HG02588 (cell line): ENCODE measurements around the gene TRAF3IP1.

ENCODE experiments used
- ATAC-seq: cut with Tn5 transposase; IDR thresholded peaks from one replicate; pipeline ENCODE4 v1.9.1; 2021; ENCODE audit warnings: mild to moderate bottlenecking, moderate library complexity; ENCODE audit not compliant: unreplicated experiment

Gene TRAF3IP1

DNA sequence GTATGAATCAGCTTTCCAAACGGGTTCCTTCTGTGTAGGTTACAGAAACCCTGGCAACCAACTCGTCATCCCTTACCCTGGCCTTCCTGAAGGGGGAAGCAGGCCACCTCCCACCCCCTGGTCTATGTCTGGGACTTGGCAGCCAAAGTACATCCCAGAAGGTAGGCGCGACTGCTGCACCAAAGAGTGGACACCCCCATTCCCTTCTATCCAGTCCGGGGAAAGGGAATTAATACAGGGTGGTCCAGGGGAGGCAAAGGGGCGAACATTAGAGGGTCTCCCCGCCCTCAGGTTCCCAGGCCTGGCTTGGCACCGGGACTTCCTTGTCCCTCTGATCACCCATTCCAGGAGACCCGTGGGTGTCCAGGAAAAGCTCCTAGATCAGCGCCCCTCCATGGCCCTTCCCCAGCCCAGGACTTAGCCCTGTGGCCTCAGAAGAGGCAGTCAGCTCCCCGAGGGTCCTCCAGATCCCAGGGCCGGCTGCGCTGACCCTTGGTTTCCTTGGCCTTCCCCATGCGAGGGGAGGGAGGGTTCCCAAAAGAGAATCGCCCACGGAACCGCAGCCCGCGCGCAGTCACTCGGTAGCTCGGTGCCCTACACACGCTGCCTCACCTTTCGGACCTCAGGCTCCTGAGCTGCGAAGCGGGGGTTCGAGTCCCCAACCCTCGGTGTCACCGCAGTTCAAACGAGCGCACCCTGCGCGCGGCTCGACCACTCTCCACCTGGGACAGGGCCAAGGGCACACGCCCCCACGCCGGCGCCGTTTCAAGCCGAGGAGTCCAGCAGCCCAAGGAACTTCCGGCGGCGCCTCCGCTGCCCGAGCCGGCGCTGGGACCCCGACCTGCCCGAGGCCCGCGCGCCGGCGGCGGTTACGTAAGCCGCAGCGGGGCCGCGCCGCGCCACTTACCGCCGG, 32.3 kb upstream of the TRAF3IP1 start, which contains the start of gene PER2:
PER2 (minus strand) TSS at position 874 of the 913 bp plus-strand sequence. CDS start 10,674 bp downstream, outside the sequence.
- peak; percentile 39 for ATAC-seq

DNA sequence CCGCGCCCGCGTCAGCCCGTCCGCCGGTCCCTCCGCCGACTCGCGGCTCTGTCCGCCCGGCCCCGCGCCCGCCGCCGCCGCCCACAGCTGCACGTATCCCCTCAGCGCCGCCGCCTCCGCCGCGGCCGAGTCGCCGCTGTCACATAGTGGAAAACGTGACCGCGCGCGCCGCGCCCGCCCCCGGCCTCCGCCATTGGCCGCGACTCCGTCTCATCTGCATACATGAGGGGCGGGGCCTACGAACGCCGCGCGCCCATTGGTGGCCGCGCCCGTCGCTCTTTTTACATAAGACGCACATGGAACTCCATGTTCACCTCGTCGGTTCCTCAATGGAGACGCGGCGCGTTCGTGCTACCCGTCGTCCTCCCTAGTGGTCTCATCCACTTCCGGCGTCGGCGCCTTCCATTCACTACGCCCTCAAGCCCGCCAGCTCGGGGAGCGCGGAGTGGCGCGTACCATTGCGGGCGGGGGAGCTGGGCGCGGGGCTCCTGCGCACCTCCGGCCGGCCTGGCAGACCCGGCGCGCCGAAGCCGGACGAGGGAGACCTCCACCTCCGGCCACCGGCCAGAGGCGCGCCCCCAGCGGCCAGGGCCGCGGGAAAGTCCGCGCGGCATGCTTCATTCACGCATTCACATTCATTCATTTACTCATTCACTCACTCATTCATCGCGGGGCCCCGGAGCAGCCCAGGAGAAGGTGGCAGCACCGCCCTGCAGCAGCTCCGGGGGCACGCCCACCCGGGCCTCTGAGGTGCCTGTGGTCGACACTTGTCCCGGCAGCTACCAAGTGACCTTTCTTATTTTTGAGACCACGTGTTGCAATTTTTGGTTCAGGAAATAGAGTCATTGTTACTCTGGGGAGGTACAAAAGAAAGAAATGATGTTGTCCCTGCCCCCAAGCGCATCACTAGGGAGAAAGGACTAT, 31.4 kb upstream of the TRAF3IP1 start:
- ATAC-seq = peak; percentile 90

DNA sequence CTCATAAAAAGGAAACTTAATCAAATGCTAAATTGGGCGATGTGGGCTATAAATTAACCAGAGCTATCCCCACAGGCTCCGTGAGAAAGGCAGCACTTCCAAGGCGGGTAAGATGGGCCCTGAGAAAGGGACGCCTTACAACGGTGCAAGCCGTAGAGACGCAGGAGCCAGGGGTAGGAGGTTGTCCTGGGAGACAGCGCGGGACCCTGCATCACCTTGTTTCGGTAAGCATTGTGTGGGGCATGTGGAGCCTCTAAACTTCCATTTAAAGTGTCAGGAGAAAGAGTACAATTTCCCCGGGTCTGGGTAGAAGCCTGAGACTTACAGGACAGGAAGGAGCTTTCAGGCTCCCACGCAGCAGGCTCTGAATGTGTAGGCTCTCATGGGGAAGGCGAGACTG, 30.7 kb upstream of the TRAF3IP1 start:
- ATAC-seq = no peak

DNA sequence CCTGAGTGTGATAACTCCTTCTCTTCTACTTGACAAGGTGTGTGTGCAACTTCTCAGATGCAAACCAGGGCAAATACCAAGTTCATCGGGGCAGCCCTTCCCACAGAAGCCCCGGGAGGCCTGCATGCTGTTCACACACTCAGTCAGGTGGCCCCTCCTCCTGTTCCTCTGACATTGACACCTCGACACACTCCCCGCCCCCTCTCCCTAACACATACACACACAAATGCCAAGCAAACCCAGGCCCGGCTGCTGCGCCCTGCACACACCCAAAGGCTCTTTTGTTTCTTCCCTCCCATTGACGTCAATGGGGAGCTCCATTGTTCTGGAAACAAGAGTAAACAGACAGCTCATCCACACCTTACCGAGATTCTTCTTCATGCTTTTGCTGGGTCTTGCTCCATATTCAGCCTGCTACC, 30.2 kb upstream of the TRAF3IP1 start:
- ATAC-seq = no peak

DNA sequence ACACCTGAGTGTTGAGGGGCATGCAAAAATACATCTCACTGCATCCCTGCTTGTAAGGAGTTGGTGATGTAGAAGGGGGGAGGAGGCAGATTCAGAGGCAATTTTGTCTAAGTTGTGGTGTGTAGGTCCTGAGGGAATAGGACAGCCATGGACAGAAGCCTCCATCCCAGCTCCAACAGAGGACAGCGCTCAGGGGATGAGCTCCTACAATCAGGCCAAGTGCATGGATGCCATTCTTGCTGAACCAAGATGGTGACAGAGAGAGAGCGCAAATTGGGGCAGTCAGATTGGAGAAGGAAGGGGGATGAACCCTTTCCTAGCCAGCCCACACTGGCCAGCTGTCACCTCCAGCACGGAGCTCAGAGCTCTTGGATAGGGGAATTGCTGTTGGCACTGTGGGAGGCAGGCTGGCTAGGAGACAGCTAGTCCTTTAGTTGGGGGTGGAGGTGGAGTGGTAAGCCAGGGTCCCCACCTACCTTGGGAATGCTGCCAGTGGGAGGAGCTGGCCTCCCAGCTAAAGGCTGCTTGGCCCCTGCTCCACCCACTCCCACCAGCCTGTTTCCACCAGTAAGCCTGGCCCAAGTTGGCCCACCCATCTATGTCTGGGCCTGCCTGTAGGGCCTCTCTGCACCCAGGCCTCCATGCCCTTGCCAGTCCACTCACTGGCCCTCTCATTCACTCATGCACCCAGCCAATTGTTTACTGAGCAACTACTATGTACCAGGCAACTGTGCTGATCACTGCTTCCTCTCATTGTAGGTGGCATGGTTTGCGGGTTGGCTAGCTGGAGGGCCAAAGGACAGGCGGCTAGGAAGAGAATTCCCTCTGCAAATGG, 29.4 kb upstream of the TRAF3IP1 start:
- no peak for ATAC-seq

DNA sequence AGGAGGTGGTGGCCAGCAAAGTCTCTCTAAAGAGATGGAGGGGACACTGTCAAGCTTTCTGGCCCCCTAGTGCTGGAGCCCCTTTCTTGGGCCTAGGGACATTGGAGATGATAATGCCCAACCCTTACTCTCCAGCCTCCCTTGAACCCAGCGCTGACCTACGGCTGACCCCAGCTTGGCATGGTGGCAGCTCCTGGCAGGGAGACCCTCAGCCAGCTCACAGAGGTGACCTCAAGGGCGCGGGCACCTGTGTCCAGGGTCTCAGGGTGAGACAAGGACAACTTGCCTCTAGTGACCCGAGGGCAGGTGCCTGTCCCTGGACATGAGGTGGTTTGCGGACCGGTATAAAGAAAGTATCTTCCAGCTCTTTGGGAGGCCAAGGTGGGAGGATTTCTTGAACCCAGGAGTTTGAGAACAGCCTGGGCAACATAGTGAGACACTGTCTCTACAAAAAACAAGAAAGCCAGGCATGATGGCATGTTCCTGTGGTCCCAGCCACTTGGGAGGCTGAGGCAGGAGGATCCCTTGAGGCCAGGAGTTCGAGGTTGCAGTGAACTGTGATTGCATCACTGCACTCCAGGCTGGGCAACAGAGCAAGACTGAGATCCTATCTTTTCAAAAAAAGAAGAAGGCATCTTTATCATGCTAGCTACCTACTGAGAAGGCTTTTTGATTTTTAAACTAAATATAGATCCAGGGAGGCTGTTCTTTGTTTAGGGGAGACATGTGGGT, 28.6 kb upstream of the TRAF3IP1 start:
- no peak for ATAC-seq

DNA sequence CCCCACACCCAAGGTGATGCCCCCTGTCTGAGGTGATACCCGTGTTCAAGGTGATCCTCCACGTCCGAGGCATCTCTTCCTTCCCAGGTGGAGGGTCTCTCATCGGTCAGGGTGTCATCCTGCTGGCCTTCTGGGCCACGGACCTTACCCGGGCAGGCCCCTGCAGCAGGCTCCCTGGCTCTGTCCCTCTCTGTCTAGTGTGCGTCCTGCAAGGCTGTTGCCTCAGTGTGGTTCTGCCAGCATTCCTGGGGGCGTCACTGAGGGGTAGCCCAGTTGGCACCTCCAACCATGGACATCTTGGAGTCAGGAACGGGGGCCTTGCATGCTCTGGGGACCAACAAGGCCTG, 26.3 kb upstream of the TRAF3IP1 start:
- ATAC-seq = no peak

DNA sequence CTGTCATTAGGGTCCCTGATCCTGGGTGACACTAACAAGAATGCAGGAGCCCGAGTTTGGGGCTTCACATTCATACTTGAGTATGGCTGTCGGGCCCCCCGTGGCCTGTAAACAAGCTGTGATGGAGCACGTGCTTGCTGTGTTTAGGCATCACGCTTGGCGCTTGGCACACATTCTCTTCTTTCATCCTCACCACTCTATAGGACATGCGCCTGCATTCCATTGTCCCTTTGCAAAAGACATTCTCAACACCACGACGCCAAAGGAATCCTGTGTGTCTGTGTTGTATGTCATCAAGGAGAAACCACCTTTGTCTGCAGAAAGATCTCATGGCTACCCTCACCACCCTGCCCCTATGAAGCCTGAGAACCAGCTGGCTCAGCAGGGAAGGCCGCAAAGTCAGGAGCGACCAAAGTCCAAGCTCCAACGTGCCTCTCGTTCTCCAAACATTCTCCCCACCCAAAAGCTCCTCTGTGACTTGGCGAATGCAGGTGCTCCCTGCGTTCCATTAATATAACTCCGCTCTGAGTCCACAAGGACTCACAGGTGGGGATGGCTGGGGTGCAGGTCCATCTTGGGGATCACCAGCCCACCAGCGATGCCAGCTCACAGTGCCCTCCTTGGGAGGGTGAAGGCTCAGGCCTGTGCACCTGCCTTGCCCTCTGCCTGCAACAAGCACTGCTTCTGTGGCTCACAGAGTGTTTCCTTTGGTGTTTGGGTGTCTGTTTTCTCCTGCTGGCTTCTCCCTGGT, 25.8 kb upstream of the TRAF3IP1 start:
- no peak for ATAC-seq

DNA sequence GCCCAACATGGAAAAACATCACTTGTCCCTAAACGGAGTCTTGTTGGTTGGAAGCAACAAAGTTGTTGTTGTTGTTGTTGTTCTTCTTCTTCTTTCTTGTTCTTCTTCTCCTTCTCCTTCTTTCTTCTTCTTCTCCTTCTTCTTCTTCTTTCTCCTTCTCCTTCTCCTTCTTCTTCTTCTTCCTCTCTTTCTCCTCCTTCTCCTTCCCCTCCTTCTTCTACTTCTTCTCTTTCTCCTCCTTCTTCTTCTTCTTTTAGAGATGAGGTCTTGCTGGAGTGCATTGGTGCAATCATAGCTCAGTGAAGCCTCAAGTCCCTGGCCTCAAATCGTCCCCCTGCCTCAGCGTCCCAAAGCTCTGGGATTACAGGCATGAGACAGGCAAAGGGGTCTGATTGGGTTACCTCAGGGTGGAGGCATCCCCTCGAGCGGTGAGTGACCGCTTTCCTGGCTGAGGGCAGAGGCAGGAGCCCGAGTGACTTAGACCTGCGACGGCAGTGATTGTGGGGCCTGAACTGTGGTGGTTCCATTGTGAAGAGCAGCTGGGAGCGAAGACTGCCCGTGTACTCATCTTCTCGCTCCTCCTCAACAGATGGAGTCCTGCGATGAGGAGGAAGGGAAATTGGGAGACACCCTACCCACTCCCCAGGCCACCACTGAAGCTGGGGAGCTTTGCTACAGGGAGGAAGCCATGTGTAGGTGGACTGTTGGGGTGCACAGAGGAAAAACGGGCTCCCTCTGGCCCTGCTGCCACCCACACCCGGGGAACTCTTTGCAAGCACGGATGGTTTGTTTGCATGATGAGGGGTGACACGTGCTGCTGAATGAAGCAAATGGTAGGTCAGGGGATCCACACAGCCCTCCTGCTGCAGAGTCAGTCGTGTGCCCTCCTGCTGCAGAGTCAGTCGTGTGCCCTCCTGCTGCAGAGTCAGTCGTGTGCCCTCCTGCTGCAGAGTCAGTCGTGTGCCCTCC, 24.9 kb upstream of the TRAF3IP1 start:
- no peak for ATAC-seq

DNA sequence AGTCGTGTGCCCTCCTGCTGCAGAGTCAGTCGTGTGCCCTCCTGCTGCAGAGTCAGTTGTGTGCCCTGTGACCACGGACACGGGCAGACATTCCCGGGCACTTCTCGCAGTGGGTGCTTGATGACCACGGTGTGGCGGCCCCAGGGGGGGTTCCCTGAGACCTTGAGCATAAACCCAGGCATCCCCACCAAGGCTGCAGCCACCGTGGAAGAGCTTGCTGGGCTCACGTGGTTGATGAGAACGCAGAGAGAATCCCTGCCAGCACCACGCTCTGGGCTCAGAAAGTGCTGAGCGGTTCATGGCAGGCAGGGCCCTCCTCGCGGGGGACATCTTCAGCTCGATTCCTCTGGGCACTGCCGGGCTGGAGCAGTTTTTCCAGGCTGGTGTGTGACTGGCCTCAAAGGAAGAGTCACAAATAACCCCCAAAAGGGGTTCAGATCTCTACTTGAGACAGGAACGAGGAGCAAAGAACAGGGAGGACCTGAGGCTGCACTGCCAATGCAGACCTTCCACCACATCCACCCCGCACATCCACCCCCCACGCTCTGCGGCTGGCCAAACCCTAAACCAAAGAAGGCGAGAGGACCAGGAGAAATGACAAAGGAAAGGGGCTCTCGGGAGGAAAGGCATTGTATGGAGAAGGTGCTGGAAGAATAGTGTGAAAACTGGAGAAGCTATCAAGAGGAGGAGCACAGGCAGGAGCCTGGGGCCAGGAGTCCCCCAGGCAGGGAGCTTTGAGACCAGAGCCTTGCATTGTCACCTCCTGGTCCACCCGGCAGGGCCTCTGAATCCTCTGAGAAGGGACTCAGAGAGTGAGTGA, 23.5 kb upstream of the TRAF3IP1 start:
- ATAC-seq = no peak

DNA sequence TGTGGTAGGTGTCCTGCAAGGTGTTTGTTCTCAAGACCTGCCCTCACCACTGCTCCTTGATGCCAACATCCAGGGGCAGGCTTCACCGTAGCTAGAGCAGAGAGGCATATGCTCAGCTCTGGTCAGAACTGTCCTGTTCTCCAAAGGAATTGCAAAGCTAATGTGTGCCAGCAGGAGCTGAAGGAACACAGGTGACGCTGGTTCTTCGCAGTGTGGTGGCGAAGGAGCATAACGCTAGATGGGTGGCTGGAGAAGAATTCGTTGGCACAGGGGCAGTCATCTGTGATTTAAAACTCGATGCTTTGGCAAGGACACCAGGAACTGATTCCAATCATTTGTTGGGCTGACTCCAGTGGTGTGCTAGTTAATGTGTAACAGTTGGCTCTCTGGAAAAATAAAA, 20.5 kb upstream of the TRAF3IP1 start:
- ATAC-seq = no peak

DNA sequence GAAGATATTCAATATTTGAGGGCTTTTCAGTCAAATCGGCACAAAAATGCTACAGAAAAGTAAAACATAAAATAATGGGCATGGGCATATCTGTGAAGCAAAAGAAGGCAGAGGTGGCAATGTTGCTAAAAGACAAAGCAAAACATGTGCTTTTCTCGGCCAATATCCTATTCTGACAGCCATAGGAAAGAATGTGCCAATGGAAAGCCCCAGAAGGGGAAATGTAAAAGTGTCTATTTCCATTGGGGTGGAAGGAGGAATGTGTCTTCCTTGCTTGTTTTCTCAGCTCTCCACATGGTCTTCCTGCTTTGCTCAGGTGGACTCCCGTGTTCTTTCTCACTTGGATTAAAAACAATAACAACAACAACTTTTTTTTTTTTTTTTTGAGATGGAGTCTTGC, 18.2 kb upstream of the TRAF3IP1 start:
- ATAC-seq = no peak

DNA sequence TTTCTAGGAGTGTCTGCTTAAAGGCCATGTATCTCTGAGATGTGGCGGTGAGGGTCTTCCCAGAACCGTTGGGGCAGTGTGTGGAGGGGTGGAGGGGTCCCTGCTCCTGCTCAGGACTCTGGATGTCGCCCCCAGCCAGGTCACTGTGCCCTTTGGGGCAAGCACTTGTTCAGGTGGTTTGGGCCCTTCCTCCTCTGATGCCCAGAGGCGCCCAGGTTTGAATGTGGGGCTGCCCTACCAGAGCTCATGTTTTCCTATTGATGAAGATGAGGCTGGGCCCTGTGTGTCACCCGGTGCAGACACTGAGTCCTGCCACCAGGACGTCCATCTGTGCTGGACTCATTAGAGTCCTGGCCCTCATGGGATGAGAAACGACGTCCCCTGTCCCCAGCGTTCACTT, 17.6 kb upstream of the TRAF3IP1 start:
- ATAC-seq = no peak

DNA sequence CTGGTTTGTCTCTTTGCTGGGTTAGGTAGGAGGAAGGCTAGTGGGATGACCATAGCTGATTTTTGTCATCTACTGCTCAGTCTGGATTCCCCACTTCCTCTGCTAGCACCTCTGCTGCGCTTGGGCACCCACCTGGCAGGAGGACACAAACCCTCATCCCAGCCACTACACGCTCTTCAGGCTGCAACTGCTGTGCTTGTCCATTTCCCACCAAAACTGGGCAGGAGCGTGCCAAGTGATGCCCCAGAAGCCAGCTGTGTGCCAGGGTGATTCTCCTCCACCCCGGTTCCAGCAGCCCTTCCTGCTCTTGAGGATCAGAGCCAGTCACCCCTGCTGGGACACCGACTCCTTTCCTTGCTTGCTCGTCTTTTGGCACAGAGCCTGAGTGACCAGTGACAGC, 16.2 kb upstream of the TRAF3IP1 start:
- no peak for ATAC-seq

DNA sequence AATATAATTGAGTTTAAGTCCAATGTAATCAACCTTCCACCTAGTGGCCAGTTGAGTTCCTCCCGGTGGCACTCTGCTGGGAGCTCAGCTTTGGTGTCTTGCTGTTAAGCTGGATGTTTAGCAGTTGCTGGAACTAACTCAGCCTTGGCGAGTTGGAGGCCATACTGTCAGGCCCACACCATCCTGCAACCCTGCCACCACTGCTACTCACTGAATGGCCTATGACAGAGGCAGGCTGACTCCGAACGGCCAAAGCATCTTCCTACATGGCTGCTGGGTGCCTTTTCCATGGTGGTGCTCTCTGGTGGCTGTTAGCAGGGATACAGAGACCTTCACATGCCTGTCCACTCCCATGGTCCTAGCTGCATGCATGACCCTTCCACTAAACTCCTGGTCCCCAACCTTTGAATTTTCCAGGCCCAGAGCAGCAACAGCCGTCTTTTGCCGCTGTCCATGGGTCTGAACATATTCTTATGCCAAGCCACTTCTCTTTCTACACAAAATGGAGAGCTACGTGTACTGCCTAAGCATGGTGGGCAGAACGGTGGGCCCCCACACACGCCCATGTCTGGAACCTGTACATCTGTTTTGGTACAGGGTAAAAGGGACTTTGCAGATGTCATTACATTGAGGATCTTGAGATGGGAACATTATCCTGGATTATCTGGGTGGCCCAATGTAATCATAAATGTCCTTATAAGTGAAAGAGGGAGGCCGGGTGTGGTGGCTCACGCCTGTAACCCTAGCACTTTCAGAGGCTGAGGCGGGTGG, 15.0 kb upstream of the TRAF3IP1 start:
- ATAC-seq = no peak

DNA sequence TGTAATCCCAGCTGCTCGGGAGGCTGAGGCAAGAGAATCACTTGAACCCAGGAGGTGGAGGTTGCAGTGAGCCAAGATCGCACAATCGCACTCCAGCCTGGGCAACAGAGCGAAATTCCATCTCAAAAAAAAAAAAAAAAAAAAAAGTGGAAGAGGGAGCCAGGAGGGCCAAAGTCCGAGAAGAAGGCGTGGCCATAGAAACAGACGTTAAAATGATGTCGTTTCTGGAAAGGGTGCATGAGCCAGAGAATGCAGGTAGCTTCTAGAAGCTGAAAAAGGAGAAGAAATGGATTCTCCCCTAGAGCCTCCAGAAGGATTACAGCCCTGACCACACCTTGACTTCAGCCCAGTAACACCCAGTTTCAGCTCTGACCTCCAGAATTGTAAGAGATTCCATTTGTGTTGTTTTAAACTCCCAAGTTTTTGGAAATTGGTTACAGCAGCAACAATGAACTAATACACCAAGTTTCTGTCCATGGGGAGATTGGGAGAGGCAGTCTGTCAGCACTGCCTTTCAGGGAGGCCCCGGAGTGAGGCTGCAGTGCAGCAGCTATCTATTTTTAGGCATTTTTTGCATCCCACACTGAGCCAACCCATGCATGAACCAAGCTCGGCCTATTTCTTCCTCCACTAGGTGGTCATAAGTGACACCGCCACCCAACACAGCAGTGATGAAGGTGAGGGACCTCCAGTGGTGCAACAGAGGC, 14.2 kb upstream of the TRAF3IP1 start:
- no peak for ATAC-seq
